Measurements from ENCODE around the gene GPS2. TPM values are rescaled to one million over a fixed set of nuclear protein-coding genes. Genes with fewer than 3 reads are reported as not detected.

Gene GPS2
- total and polyA plus RNA-seq, 2 donors (not counting 3 experiments of a cell fraction or from before 2014, with no cell fraction given) = 51.6 to 132 TPM

DNA sequence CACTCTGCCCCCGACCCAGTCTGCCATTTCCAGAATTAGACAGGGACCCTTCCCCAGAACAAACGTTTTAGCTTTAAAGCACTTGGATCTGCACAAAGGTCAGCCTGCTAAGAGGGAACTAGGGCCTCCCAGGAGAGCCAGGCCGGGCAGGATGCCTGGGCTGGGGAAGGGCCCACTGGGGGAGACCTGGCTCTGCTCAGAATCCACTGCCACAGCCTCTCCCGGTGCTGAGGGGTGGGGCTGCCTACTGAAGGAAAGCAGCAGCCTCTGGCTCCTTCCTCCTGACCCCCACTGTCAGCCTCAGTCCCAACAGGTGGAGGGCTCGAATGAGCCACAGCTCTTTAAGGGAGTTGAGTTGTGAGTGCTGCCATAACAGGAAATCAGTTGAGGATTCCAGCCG lies 22.4 kb downstream of the GPS2 start:
- Histone ChIP-seq H3K9me3 (replicated peaks; ENCODE audit: control insufficient read depth, insufficient read depth, low read length) (no peaks in the 10 kb centered on the region), H3K79me2 (ENCODE audit: control insufficient read depth, insufficient read depth, low read length) (no peaks in the 10 kb centered on the region), H3K4me3 (replicated peaks in 1 of 3; ENCODE audit: insufficient read depth in 1 of 3, low read depth in 1 of 3, low read length in 3 of 3) (no peak overlapping the region), H3K36me3 (ENCODE audit: control insufficient read depth in 2 of 2, extremely low read depth in 1 of 2, insufficient read depth in 2 of 2, low read length in 2 of 2) (no peaks in the 10 kb centered on the region), H3K4me1 (ENCODE audit: control insufficient read depth, extremely low read depth, insufficient read depth, low read length) (peaks cover 8% of the 10 kb centered on the region), H3K9me1 (replicated peaks; ENCODE audit: control insufficient read depth, extremely low read depth, insufficient read depth, low read length) (no peaks in the 10 kb centered on the region), H3K9ac (replicated peaks; ENCODE audit: extremely low read depth, insufficient read depth, low read length) (no peak overlapping the region), H3K27ac (ENCODE audit: insufficient read depth, low read depth, low read length) (no peak overlapping the region), H3K4me2 (ENCODE audit: insufficient read depth, low read length) (no peak overlapping the region), H2AFZ (ENCODE audit: low read depth, low read length) (no peak overlapping the region), H3K27me3 (ENCODE audit: control insufficient read depth in 2 of 2, insufficient read depth in 2 of 2, low read length in 2 of 2) (peaks cover 20 to 34% of the 10 kb centered on the region in 2 experiments), H4K20me1 (replicated peaks; ENCODE audit: control insufficient read depth, extremely low read depth, insufficient read depth, low read length) (no peaks in the 10 kb centered on the region)
- TF ChIP-seq MAX (IDR thresholded peaks at IDR 0.05; ENCODE audit: insufficient read depth, insufficient read length) (no peak), FOS (IDR thresholded peaks at IDR 0.05; ENCODE audit: borderline replicate concordance, insufficient read depth, low read length) (no peak), JUN (IDR thresholded peaks at IDR 0.05; ENCODE audit: borderline replicate concordance, insufficient read depth, insufficient read length, low read depth) (no peak), POLR2AphosphoS5 (IDR thresholded peaks at IDR 0.05; ENCODE audit: insufficient read depth, low read depth, low read length) (no peak), EZH2 (IDR thresholded peaks at IDR 0.05; ENCODE audit: borderline replicate concordance, low read depth, low read length, severe bottlenecking) (no peak), GATA2 (IDR thresholded peaks at IDR 0.05; ENCODE audit: insufficient read depth, insufficient read length, low read depth, low read length) (no peak), POLR2A (IDR thresholded peaks at IDR 0.05; ENCODE audit: low read depth, low read length) (no peak), MYC (IDR thresholded peaks at IDR 0.05; ENCODE audit: low read depth, low read length) (no peak), CTCF (IDR thresholded peaks at IDR 0.05; ENCODE audit: extremely low read depth in 1 of 2, insufficient read depth in 1 of 2, low read depth in 1 of 2, low read length in 2 of 2) (no peak)
- no TSS peak for BruUV-seq (replicated peaks)
- intact Hi-C loops (cut with micrococcal nuclease) = no loop called here
- dilution Hi-C loops (cut with MboI; ENCODE audit: extremely low pct_ligation_motif_present, low sequenced_read_pairs) = no loop called here
- POLR2A ChIA-PET = no interaction called here
- DNase-seq (ENCODE audit: low read depth, low spot score) (no peak), FAIRE-seq (no peak)
- CTCF ChIA-PET = interaction anchor here (1.2 to 1.9 kb wide), 2 partner anchors 11 to 72 kb away, joined by 4 read pairs; partner anchors contain the start of gene SLC2A4

Measured in endothelial cell of umbilical vein (primary cell).